ENCODE results near the gene GRB2. TPM values are rescaled to one million over a fixed set of nuclear protein-coding genes. Genes with fewer than 3 reads are reported as not detected.
A peak's percentile ranks its signal among the peaks of the same experiment; 100 is the strongest.

The GRB2 gene
- total RNA-seq, 2 experiments from 2014 or later, result 166 to 178 TPM

GRCh38 chr17:75272848-75273184, 132.7 kb downstream of the GRB2 start:
- ChIA-PET CTCF (interaction anchor here (0.9 to 6.0 kb wide), 6 partner anchors 12 to 139 kb away, joined by 3 to 98 read pairs (median 8); partner anchors contain the start of genes GGA3, MRPS7 and SLC25A19), POLR2A (interaction anchor here (1.4 to 6.9 kb wide), 4 partner anchors 12 to 90 kb away, joined by 3 to 112 read pairs (median 42); partner anchors contain the start of genes GGA3, MRPS7, SLC25A19 and SUMO2)
- Mint-ChIP-seq H3K27ac (peak overlapping the region; percentile 72), H3K9me3 (ENCODE audit: insufficient read depth) (no peaks in the 10 kb centered on the region), H3K4me1 (ENCODE audit: low read depth) (peaks cover 35% of the 10 kb centered on the region), H3K36me3 (ENCODE audit: low read depth) (peaks cover 26% of the 10 kb centered on the region), H3K27me3 (ENCODE audit: low read depth) (no peaks in the 10 kb centered on the region), H3K4me3 (peak overlapping the region; percentile 81)
- no peak for ATAC-seq
- no peak for DNase-seq

DNA sequence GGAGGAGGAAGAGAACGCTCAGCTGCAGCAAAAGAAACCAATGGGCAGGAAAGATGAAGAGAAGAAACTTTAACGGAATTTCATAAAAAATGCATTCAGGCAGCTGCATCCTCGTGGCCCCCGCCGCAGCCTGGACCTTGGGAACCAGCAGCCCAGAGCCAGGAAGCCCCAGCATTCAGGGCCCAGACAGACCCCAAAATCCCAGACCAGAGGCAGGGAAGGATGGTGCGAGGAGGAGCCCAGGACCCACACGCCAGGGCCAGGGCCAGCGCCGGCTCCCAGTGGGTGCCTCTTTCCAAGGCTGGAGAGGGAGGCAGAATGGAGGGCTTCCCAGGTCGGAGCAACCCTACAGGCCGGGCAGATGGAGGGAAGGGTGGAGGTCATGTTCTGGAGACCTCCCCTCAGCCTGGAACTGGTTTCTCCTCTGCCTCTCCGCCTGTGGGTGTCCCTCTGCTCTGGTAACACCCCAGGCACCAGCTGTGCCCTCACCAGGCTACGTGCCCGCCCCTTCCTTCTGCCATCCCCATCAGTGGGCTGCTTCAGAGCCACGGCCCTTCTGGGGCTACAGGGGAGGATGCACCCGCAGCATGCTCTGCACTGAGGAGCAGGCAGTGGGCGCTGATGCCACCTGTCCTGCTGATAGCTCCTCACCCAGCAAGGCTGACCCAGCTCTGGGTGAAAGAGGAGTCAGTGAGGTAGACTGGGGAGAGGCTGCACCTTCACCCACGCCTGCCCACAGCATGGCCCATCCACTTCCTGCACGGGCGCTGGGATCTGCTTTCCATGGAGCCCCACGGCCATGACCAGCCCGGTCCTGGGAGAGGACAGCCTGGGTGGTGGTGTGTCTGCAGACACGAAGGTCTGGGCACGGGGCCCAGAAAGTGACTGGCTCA, 133.3 kb downstream of the GRB2 start:
- H3K27ac Mint-ChIP-seq, result peak overlapping the region; percentile 86
- H3K9me3 Mint-ChIP-seq (ENCODE audit: insufficient read depth), result no peaks in the 10 kb centered on the region
- DNase-seq (no peak), ATAC-seq (no peak)
- H3K27me3 Mint-ChIP-seq (ENCODE audit: low read depth), result no peaks in the 10 kb centered on the region
- CTCF ChIA-PET, result interaction anchor here (0.8 to 6.0 kb wide), 15 partner anchors 11 to 184 kb away, joined by 3 to 98 read pairs (median 8); partner anchors contain the start of genes GGA3, GRB2, MRPS7 and SLC25A19
- POLR2A ChIA-PET, result interaction anchor here (1.6 to 6.9 kb wide), 5 partner anchors 11 to 140 kb away, joined by 7 to 112 read pairs (median 9); partner anchors contain the start of genes GGA3, MRPS7, SLC25A19 and SUMO2
- H3K36me3 Mint-ChIP-seq (ENCODE audit: low read depth), result peaks cover 23% of the 10 kb centered on the region
- H3K4me3 Mint-ChIP-seq, result peak overlapping the region; percentile 81
- H3K4me1 Mint-ChIP-seq (ENCODE audit: low read depth), result peaks cover 36% of the 10 kb centered on the region

- Mint-ChIP-seq H3K36me3 (ENCODE audit: low read depth) (peaks cover 28% of the 10 kb centered on the region), H3K27ac (peak overlapping the region; percentile 86), H3K4me3 (peak overlapping the region; percentile 81), H3K9me3 (ENCODE audit: insufficient read depth) (no peaks in the 10 kb centered on the region), H3K27me3 (ENCODE audit: low read depth) (no peaks in the 10 kb centered on the region), H3K4me1 (ENCODE audit: low read depth) (peaks cover 36% of the 10 kb centered on the region)
- POLR2A ChIA-PET, result interaction anchor here (0.6 to 6.9 kb wide), 22 partner anchors 10 to 418 kb away, joined by 3 to 112 read pairs (median 4); partner anchors contain the start of genes GGA3, GRB2, JPT1 and MRPS7
- ATAC-seq, result peak; percentile 85
- peak; percentile 89 for DNase-seq
- CTCF ChIA-PET, result interaction anchor here (0.6 to 6.0 kb wide), 51 partner anchors 8 to 556 kb away, joined by 3 to 98 read pairs (median 4); partner anchors contain the start of genes GGA3, GRB2, MRPS7 and MYO15B
Observed at GRCh38 chr17:75271233-75271954, 134.1 kb downstream of the GRB2 start.

- ATAC-seq, result peak; percentile 31
- H3K27me3 Mint-ChIP-seq (ENCODE audit: low read depth), result no peaks in the 10 kb centered on the region
- ChIA-PET POLR2A (interaction anchor here (0.6 to 6.9 kb wide), 22 partner anchors 10 to 419 kb away, joined by 3 to 112 read pairs (median 4); partner anchors contain the start of genes GGA3, GRB2, JPT1 and MRPS7), CTCF (interaction anchor here (0.6 to 6.0 kb wide), 52 partner anchors 9 to 556 kb away, joined by 3 to 98 read pairs (median 4); partner anchors contain the start of genes GGA3, GRB2, MRPL58 and MRPS7)
- DNase-seq, result no peak
- H3K9me3 Mint-ChIP-seq (ENCODE audit: insufficient read depth), result no peaks in the 10 kb centered on the region
- peaks cover 32% of the 10 kb centered on the region for H3K36me3 Mint-ChIP-seq (ENCODE audit: low read depth)
- H3K4me3 Mint-ChIP-seq, result peak within 1 kb of the TSS; percentile 83
- H3K4me1 Mint-ChIP-seq (ENCODE audit: low read depth), result peaks cover 36% of the 10 kb centered on the region
- H3K27ac Mint-ChIP-seq, result peak within 1 kb of the TSS; percentile 93
Observed at GRCh38 chr17:75270966-75271232, 134.6 kb downstream of the GRB2 start, which contains the start of gene MIF4GD. MIF4GD (minus strand) TSS chr17:75271231; CDS start chr17:75270195, 1,036 bp downstream.

- Mint-ChIP-seq H3K4me1 (ENCODE audit: low read depth) (peaks cover 36% of the 10 kb centered on the region), H3K27me3 (ENCODE audit: low read depth) (no peaks in the 10 kb centered on the region), H3K36me3 (ENCODE audit: low read depth) (peaks cover 36% of the 10 kb centered on the region), H3K27ac (peak overlapping the region; percentile 93), H3K4me3 (peak overlapping the region; percentile 83), H3K9me3 (ENCODE audit: insufficient read depth) (no peaks in the 10 kb centered on the region)
- DNase-seq (peak; percentile 70), ATAC-seq (peak; percentile 61)
- CTCF ChIA-PET, result interaction anchor here (0.6 to 6.0 kb wide), 53 partner anchors 9 to 557 kb away, joined by 3 to 98 read pairs (median 4); partner anchors contain the start of genes GGA3, GRB2, MRPL58 and MRPS7
- POLR2A ChIA-PET, result interaction anchor here (0.6 to 6.9 kb wide), 21 partner anchors 9 to 246 kb away, joined by 3 to 112 read pairs (median 5); partner anchors contain the start of genes GGA3, GRB2, JPT1 and MRPS7
Observed at GRCh38 chr17:75270218-75270965, 135.1 kb downstream of the GRB2 start.

- H3K4me3 Mint-ChIP-seq, result peak overlapping the region; percentile 83
- peak overlapping the region; percentile 93 for H3K27ac Mint-ChIP-seq
- H3K4me1 Mint-ChIP-seq (ENCODE audit: low read depth), result peaks cover 36% of the 10 kb centered on the region
- ChIA-PET CTCF (interaction anchor here (0.7 to 6.0 kb wide), 13 partner anchors 9 to 159 kb away, joined by 3 to 98 read pairs (median 19); partner anchors contain the start of genes GGA3, GRB2, MRPS7 and SLC25A19), POLR2A (interaction anchor here (1.3 to 6.9 kb wide), 7 partner anchors 9 to 140 kb away, joined by 4 to 112 read pairs (median 14); partner anchors contain the start of genes GGA3, GRB2, JPT1 and MRPS7)
- H3K27me3 Mint-ChIP-seq (ENCODE audit: low read depth), result no peaks in the 10 kb centered on the region
- no peaks in the 10 kb centered on the region for H3K9me3 Mint-ChIP-seq (ENCODE audit: insufficient read depth)
- DNase-seq, result no peak
- peaks cover 34% of the 10 kb centered on the region for H3K36me3 Mint-ChIP-seq (ENCODE audit: low read depth)
- ATAC-seq, result no peak
Observed at GRCh38 chr17:75269844-75270217, 135.6 kb downstream of the GRB2 start.

Small RNA genes within 50 kb of the gene (microRNA-seq; reads per million reads assigned to microRNA genes)
- not detected for gene MIR3678

Other genes with a start within 250 kb of the GRB2 start
- 100 to 1,000 TPM; 491 to 520 TPM for gene SUMO2, start 222.7 kb downstream of the GRB2 start, total RNA-seq
- 100 to 1,000 TPM; 135 TPM for gene NUP85, start 200.0 kb downstream of the GRB2 start, total RNA-seq
- 10 to 100 TPM; 65.7 to 75.4 TPM for gene GGA3, start 144.1 kb downstream of the GRB2 start, total RNA-seq
- 10 to 100 TPM; 62.1 to 66.1 TPM for gene MRPS7, start 143.8 kb downstream of the GRB2 start, total RNA-seq
- gene MIF4GD, start 134.4 kb downstream of the GRB2 start, total RNA-seq, result 10 to 100 TPM; 52.1 to 56.3 TPM
- gene SLC25A19, start 116.2 kb downstream of the GRB2 start, total RNA-seq, result 10 to 100 TPM; 41.1 to 43.6 TPM
- gene TMEM94, start 51.0 kb upstream of the GRB2 start, total RNA-seq, result 10 to 100 TPM; 81.9 to 84.8 TPM
- under 1 TPM; 0.68 to 0.97 TPM for gene CASKIN2, start 109.9 kb upstream of the GRB2 start, total RNA-seq
- gene TSEN54, start 110.8 kb upstream of the GRB2 start, total RNA-seq, result 10 to 100 TPM; 76.6 to 77.8 TPM
- gene LLGL2, start 120.0 kb upstream of the GRB2 start, total RNA-seq, result 10 to 100 TPM; 19.3 to 19.8 TPM
- 10 to 100 TPM; 26.9 to 27.8 TPM for gene MYO15B, start 182.1 kb upstream of the GRB2 start, total RNA-seq
- gene SMIM5, start 227.8 kb upstream of the GRB2 start, total RNA-seq, result under 1 TPM in 1 of 2 experiments, not detected in 1; 0.31 TPM